Measurements from ENCODE around the gene OR2A5. TPM values are rescaled to one million over a fixed set of nuclear protein-coding genes. Genes with fewer than 3 reads are reported as not detected.

Gene OR2A5
- total and polyA plus RNA-seq, 2 of the 4 experiments (the other 2 are of a cell fraction), result not detected

DNA sequence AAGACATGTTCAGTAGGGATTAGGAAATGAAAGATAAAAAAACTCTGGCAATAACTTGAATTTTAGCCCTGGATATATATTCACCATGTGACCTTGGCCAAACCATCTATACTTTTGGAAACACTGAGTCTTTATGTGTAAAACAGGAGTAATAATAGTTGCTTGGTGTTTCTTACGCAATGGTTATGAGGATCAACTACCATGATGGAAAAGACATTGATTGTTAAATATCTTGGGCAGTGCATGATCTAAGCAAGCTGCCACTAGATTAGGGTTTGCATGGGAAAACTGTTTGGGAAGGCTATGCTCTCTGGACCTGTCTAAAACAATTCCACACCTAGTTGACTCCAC lies 42.1 kb upstream of the OR2A5 start:
- Histone ChIP-seq H3K36me3 (ENCODE audit: control insufficient read depth, insufficient read depth, low read length) (no peaks in the 10 kb centered on the region), H3K4me1 (ENCODE audit: control insufficient read depth, insufficient read depth, low read length) (no peaks in the 10 kb centered on the region), H3K56ac (ENCODE audit: extremely low read depth, insufficient read depth, low read length) (no peak overlapping the region), H3K4ac (ENCODE audit: low read depth, low read length) (no peak overlapping the region), H3K18ac (ENCODE audit: low read depth, low read length) (no peak overlapping the region), H3K23ac (ENCODE audit: low read depth, low read length) (no peak overlapping the region), H3K9me3 (ENCODE audit: control insufficient read depth, insufficient read depth, low read length) (no peaks in the 10 kb centered on the region; the same call in 1 of the 2 replicates), H2BK120ac (ENCODE audit: low read depth, low read length) (no peak overlapping the region), H3K9ac (ENCODE audit: low read depth, low read length) (no peak overlapping the region), H2AK9ac (replicated peaks; ENCODE audit: low read depth, low read length, poor library complexity) (no peak overlapping the region), H4K8ac (ENCODE audit: low read depth in 2 of 2, low read length in 2 of 2) (no peak overlapping the region), H2AFZ (replicated peaks; ENCODE audit: low read length, poor library complexity) (no peak overlapping the region), H2BK5ac (ENCODE audit: low read depth, low read length, poor library complexity, severe bottlenecking) (no peak overlapping the region), H3K27me3 (ENCODE audit: control insufficient read depth, insufficient read depth, low read length) (no peaks in the 10 kb centered on the region), H4K5ac (ENCODE audit: low read depth, low read length) (no peak overlapping the region), H3K4me2 (ENCODE audit: low read depth, low read length) (no peak overlapping the region), H3K14ac (replicated peaks; ENCODE audit: low read depth, low read length) (no peak overlapping the region), H4K20me1 (ENCODE audit: insufficient read depth, low read length) (no peaks in the 10 kb centered on the region), H3K27ac (ENCODE audit: insufficient read depth, low read length) (no peak overlapping the region), H4K91ac (ENCODE audit: insufficient read depth, low read depth, low read length) (no peak overlapping the region), H3K79me1 (ENCODE audit: low read depth in 1 of 2, low read length in 2 of 2) (no peaks in the 10 kb centered on the region), H2AK5ac (ENCODE audit: low read depth, low read length) (no peak overlapping the region), H2BK15ac (ENCODE audit: low read depth, low read length) (no peak overlapping the region), H3K9me1 (ENCODE audit: insufficient read depth, low read length) (no peaks in the 10 kb centered on the region), H3K4me3 (ENCODE audit: insufficient read depth, low read depth, low read length) (no peak overlapping the region), H2BK20ac (ENCODE audit: low read depth, low read length) (no peak overlapping the region)
- POLR2A ChIA-PET (ENCODE audit: unreplicated experiment), result no interaction called here
- DNase-seq, result no peak
- no peak for ATAC-seq (ENCODE audit: low read depth)
- BruUV-seq (replicated peaks), result no TSS peak
- in situ Hi-C loops (cut with MboI; ENCODE audit: low sequenced_read_pairs) (no loop called here), dilution Hi-C loops (cut with HindIII; ENCODE audit: low sequenced_read_pairs, unreplicated experiment) (no loop called here), intact Hi-C loops (cut with micrococcal nuclease) (no loop called here)
- 40% methylated on average over 1 of the region's 1 CpG; no CpG with 5 or more reads in 1 of the 2 experiments for WGBS, 2 experiments (ENCODE audit: extremely low coverage in 2 of 2, insufficient read length in 1 of 2)
- TF ChIP-seq, protein P1, sequence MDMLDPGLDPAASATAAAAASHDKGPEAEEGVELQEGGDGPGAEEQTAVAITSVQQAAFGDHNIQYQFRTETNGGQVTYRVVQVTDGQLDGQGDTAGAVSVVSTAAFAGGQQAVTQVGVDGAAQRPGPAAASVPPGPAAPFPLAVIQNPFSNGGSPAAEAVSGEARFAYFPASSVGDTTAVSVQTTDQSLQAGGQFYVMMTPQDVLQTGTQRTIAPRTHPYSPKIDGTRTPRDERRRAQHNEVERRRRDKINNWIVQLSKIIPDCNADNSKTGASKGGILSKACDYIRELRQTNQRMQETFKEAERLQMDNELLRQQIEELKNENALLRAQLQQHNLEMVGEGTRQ (IDR thresholded peaks at IDR 0.05; ENCODE audit: low read depth, low read length), result no peak
- TF ChIP-seq NFE2L2 (IDR thresholded peaks at IDR 0.05; ENCODE audit: low read depth, low read length), result no peak
- no peak for TF ChIP-seq MAFK (IDR thresholded peaks at IDR 0.05; ENCODE audit: low read depth, low read length)
- TF ChIP-seq CHD1 (IDR thresholded peaks at IDR 0.05; ENCODE audit: low read depth, low read length), result no peak
- CTCF ChIA-PET, result interaction anchor here (1.7 kb wide), 1 partner anchor 105 kb away, joined by 5 read pairs; the partner anchor contains the start of gene TCAF1

Measured in IMR-90 (cell line).